Lung (tissue), 12 donors: ENCODE data around the gene APOBEC3C. TPM values are rescaled to one million over a fixed set of nuclear protein-coding genes. Genes with fewer than 3 reads are reported as not detected.
"Not testable (repeated sequence)": the region's sequence is repeated elsewhere in the genome, so short reads cannot be mapped to it uniquely, and the experiment has no call there.

Source experiments
- ATAC-seq: fragments of 200-7000 bp; cut with Tn5 transposase; one replicate; pipeline ENCODE4 v1.9.1; 2020; ENCODE audit warnings: moderate number of reproducible peaks; ENCODE audit not compliant: insufficient read depth, low FRiP score
- DNase-seq, 3 donors: peaks; one replicate each; pipeline ENCODE4 v3.0.0-alpha.2; 2013 to 2017
- H3K27ac ChIP-seq, 2 donors: one replicate each; pipeline ENCODE4 v1.5.1; 2013; ENCODE audit warnings: mild to moderate bottlenecking in 2 of 2, moderate library complexity in 2 of 2, control low read depth in 1 of 2, inconsistent platforms in 1 of 2, low read depth in 1 of 2, low read length in 1 of 2
- H3K27me3 ChIP-seq, 3 donors: one replicate each; pipeline ENCODE4 v1.5.1; 2013; ENCODE audit warnings: low read length in 2 of 3; ENCODE audit not compliant: control insufficient read depth in 3 of 3, insufficient read depth in 3 of 3
- H3K36me3 ChIP-seq, 4 donors: one replicate each; pipeline ENCODE4 v1.5.1; 2013; ENCODE audit warnings: low read length in 4 of 4, mild to moderate bottlenecking in 1 of 4, moderate library complexity in 1 of 4; ENCODE audit not compliant: control insufficient read depth in 4 of 4, insufficient read depth in 4 of 4
- H3K4me1 ChIP-seq, 5 donors: one replicate each; pipeline ENCODE4 v1.5.1; 2013; ENCODE audit warnings: low read length in 5 of 5, mild to moderate bottlenecking in 2 of 5, moderate library complexity in 1 of 5; ENCODE audit not compliant: control insufficient read depth in 5 of 5, insufficient read depth in 5 of 5
- H3K4me3 ChIP-seq: one replicate; pipeline ENCODE4 v1.5.1; 2013; ENCODE audit warnings: mild to moderate bottlenecking, control low read depth, moderate library complexity
- H3K9ac ChIP-seq, 2 donors: one replicate each; pipeline ENCODE4 v1.5.1; 2013; ENCODE audit warnings: low read length in 2 of 2, control low read depth in 1 of 2; ENCODE audit not compliant: insufficient read depth in 1 of 2
- H3K9me3 ChIP-seq, 4 donors: one replicate each; pipeline ENCODE4 v1.5.1; 2013; ENCODE audit warnings: low read length in 3 of 4, mild to moderate bottlenecking in 1 of 4, moderate library complexity in 1 of 4; ENCODE audit not compliant: control insufficient read depth in 4 of 4, insufficient read depth in 3 of 4
- WGBS, 2 donors: extraction: QIAGEN DNeasy Blood & Tissue Kit; methylation state at CpG; one replicate each; pipeline ENCODE4 v1.1.7; 2013; 5-methylcytosine and 5-hydroxymethylcytosine counted together
- polyA plus RNA-seq, 2 donors: library from polyadenylated mRNA; stranded (reverse); fragments of 200-250 nt; gene quantifications; one replicate each; pipeline ENCODE4 v1.2.1, GENCODE V29; 2013
- total RNA-seq, 2 donors: library from RNA; depleted of rRNA in 1 of 2; stranded (reverse); fragments of >200 nt in 1 of 2; gene quantifications; one replicate each; pipeline ENCODE4 v1.2.1, GENCODE V29; 2014 to 2021
- TF ChIP-seq, protein P1 (sequence below): IDR thresholded peaks from 2 replicates; pipeline ENCODE4 v1.5.1; 2012; ENCODE audit warnings: mild to moderate bottlenecking; ENCODE audit errors: control extremely low read depth, extremely low read depth
- donor health status: control.
- donor health status: control.
- donor health status: Bipolar disorder and iron deficiency.
- donor health status: healthy.
- donor health status: DM: yes; HTN: yes; CAD: no.

The APOBEC3C gene
- total and polyA plus RNA-seq, 4 donors, result 11.1 to 21.7 (median 13.6) TPM

DNA sequence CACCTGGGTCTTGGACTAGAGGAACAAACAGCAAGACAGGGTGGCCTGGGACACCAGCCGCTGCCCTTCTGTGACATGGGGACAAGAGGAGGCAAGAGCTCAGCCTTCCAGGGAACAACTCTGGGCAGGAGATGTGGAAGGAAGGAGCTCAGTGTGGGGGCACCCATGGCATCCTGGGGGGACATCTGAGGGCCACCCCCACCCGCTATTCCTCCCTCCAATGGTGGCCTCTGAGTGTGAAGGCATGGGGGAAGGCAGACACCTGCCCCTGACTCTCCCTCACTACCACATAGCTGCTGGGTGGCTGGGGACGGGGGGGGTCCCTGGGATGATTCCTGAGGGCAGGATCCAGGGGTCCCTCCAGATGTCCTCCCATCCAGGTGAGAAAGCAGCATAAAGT is 27.4 kb upstream of the APOBEC3C start:
- Histone ChIP-seq H3K27me3 (no peaks in the 10 kb centered on the region), H3K9me3 (no peaks in the 10 kb centered on the region), H3K4me1 (peaks cover 0 to 7% (median 0%) of the 10 kb centered on the region in 5 donors), H3K4me3 (no peak overlapping the region), H3K27ac (no peak overlapping the region), H3K36me3 (peaks cover 0 to 3% (median 0%) of the 10 kb centered on the region in 4 donors), H3K9ac (no peak overlapping the region)
- DNase-seq, result no peak
- no peak for ATAC-seq
- 94 to 100% methylated on average over 3 of the region's 3 CpGs for WGBS, 2 donors
- TF ChIP-seq, protein P1, sequence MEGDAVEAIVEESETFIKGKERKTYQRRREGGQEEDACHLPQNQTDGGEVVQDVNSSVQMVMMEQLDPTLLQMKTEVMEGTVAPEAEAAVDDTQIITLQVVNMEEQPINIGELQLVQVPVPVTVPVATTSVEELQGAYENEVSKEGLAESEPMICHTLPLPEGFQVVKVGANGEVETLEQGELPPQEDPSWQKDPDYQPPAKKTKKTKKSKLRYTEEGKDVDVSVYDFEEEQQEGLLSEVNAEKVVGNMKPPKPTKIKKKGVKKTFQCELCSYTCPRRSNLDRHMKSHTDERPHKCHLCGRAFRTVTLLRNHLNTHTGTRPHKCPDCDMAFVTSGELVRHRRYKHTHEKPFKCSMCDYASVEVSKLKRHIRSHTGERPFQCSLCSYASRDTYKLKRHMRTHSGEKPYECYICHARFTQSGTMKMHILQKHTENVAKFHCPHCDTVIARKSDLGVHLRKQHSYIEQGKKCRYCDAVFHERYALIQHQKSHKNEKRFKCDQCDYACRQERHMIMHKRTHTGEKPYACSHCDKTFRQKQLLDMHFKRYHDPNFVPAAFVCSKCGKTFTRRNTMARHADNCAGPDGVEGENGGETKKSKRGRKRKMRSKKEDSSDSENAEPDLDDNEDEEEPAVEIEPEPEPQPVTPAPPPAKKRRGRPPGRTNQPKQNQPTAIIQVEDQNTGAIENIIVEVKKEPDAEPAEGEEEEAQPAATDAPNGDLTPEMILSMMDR, result no peak

DNA sequence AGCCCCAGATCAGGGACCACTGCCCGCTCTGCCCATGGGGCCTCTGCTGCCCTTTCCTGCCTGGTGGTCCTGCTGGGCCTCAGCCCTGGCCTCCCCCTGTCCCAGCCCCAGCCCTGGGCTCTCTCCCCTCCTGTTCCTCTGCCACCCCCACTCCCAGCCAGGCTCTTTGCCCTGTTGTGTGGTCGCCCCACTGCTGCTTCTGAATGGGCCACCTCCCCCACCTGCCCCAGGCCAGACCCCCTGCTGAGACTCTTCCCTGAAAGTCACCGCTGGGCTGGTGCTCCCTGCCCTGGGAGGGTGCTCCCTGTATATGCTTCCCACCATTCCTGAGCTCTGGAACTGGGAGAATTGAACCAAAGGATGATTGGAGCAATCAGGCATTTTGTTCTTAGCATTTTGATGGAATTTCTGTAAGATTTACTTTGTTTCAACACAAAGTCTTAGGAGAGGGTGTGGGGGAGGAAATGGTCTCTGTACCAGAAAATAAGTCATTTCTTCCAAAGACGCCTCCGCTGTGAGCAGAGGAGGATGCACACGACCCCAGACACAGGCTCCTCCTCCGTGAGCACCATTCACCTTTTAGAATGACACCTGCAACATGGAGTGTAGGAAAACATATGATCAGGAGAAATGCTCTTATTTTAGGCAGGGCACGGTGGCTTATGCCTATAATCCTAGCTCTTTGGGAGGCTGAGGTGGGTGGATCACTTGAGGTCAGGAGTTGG is 26.7 kb upstream of the APOBEC3C start:
- 87 to 94% methylated on average over 8 of the region's 8 CpGs for WGBS, 2 donors
- ATAC-seq, result no peak

DNA sequence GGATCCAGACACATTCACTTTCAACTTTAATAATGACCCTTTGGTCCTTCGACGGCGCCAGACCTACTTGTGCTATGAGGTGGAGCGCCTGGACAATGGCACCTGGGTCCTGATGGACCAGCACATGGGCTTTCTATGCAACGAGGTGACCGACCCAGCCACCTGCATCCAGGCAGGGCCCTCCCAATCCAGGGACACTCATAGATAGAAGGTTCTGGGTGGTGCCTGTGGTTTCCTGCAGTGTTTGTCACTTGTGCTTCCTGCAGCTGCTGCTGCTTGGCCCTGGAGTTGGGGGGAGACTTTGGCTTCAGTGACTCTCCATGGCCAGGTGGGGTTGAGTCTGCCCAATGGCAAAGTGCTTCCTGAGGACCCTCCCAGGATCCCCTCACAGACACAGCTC is 24.6 kb upstream of the APOBEC3C start:
- Histone ChIP-seq H3K36me3 (no peaks in the 10 kb centered on the region), H3K4me3 (no peak overlapping the region), H3K9ac (no peak overlapping the region), H3K27me3 (no peaks in the 10 kb centered on the region), H3K4me1 (no peaks in the 10 kb centered on the region), H3K27ac (no peak overlapping the region), H3K9me3 (no peaks in the 10 kb centered on the region)
- TF ChIP-seq, protein P1, result no peak
- WGBS, 2 donors, result 76 to 86% methylated on average over 6 of the region's 6 CpGs
- ATAC-seq (no peak), DNase-seq (no peak)

More for the DNA sequence above, 26.7 kb upstream of the APOBEC3C start:
- Histone ChIP-seq H3K4me3 (no peak overlapping the region), H3K27me3 (no peaks in the 10 kb centered on the region), H3K27ac (no peak overlapping the region), H3K9ac (no peak overlapping the region), H3K36me3 (peaks cover 0 to 3% (median 0%) of the 10 kb centered on the region in 4 donors), H3K9me3 (no peaks in the 10 kb centered on the region), H3K4me1 (peaks cover 0 to 6% (median 0%) of the 10 kb centered on the region in 5 donors)
- TF ChIP-seq, protein P1, result no peak
- no peak for DNase-seq

DNA sequence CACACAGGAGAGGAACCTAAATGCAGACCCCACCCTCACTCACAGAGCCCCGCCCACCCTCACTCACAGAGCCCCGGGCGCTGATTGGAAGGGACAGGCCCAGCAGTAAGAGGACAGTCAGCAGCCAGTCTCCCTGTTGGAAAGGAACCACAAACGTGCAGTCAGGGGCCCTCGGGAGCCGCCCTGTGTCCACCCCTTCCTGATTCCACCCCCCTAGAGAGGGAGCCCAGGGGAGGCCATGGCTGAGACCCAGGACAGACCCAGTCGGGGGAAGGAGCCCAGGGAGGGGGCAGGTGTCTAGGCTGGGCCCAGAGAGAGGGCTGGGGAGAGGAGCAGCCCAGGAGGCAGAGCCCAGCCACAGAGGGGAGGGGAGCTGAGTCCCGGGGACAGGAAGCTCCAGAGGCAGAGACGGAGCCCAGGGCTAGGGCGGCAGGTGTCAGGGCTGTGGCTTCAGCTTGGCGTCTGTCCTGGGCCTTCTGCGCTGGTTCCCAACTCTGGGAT is 21.1 kb upstream of the APOBEC3C start:
- H3K9ac ChIP-seq, H3K4me1 ChIP-seq, DNase-seq, H3K27ac ChIP-seq, H3K36me3 ChIP-seq, H3K4me3 ChIP-seq, ATAC-seq, H3K27me3 ChIP-seq, H3K9me3 ChIP-seq: not testable (repeated sequence)
- WGBS, 2 donors, result 28 to 33% methylated on average over 9 to 12 of the region's 12 CpGs
